Skin of body (tissue), 2 donors: ENCODE measurements around the gene SLC27A2. TPM values are rescaled to one million over a fixed set of nuclear protein-coding genes. Genes with fewer than 3 reads are reported as not detected.
"Not testable (repeated sequence)": the region's sequence is repeated elsewhere in the genome, so short reads cannot be mapped to it uniquely, and the experiment has no call there.

ENCODE experiments used
- DNase-seq: peaks from one replicate; lab custom pipeline; 2025; lab: John Stamatoyannopoulos, UW
- total RNA-seq: library from RNA; depleted of rRNA; stranded (reverse); fragments of >200 nt; gene quantifications from one replicate; pipeline ENCODE4 v1.2.3, GENCODE V29; 2014

Gene SLC27A2
- total RNA-seq, 1 donor from 2014 or later = 0.39 TPM

DNA sequence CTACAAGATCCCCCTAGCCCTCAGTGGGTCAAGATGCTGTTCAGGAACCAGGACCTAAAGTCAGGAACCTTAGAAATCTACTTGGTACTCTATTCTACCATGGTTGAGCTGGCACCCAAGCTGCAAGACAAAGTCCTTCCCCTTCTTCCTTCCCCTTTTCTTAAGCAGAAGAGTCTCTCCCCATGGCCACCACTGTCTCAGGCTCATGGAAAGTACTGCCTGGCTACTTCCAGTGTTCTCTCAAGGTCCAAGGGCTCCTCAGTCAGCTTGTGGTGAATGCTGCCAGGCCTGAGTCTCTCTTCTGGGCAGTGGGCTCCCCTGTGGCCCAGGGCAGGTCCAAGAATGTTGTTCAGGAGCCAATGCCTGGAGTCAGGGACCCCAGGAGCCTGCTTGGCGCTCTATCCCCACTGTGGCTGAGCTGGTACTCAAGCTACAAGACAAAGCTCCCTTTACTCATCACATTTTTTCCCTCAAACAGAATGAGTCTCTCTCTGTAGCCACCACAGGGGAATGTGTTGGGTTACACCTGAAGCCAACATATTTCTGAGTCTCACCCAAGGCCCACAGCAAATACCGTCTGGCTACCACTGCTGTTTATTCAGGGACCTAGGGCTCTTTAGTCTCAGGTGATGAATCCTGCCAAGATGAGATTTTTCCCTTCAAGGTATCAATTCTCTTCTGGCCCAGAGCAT, 18.1 kb upstream of the SLC27A2 start:
- no peak for DNase-seq

- DNase-seq = no peak
Measured at GRCh38 chr15:50164458-50164857, 17.5 kb upstream of the SLC27A2 start.

- DNase-seq = no peak
Measured at GRCh38 chr15:50166216-50166615, 15.8 kb upstream of the SLC27A2 start.

- DNase-seq = no peak
Measured at GRCh38 chr15:50167110-50167509, 14.9 kb upstream of the SLC27A2 start.

- no peak for DNase-seq
Measured at GRCh38 chr15:50168379-50168778, 13.6 kb upstream of the SLC27A2 start.

- DNase-seq = no peak
Measured at GRCh38 chr15:50168783-50169411, 13.1 kb upstream of the SLC27A2 start.

- DNase-seq = not testable (repeated sequence)
Measured at GRCh38 chr15:50172360-50172895, 9.6 kb upstream of the SLC27A2 start.

DNA sequence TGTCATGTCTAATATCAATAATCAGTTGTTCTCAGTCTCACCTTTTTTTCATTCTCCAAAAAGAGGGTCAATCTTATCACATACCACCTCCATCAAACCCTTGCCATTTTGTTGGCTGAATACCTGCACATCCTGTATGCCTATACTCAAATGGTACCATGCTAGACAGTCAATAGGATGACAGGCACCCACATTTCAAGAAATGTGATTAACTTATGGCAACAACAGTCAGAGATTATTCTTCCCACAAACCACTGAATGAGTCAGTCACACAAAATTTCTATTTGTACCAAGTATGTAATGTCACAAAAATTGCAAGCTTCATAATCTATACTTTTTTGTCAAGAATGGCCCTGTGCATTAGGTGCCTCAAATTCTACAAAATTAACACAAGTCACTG, 5.1 kb upstream of the SLC27A2 start:
- no peak for DNase-seq

DNA sequence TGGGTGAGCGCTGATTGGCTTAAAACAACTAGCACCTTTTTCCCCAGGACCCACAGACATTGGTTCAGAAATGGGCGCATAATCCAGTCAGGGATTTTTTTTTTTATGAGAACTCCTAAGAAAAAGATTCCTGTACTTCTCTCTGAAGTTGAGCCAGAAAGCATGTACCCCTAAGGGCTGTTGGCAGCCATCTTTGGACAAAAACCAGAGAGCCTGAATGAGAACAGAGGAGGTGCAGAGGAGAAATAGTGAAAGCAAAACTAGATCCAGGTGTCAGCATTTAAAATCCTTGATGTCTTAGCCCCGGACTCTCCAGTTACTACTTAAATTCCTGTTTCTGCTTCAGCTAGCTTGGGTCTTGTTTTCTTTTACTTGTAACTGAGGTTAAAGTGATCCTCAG, 1.9 kb upstream of the SLC27A2 start:
- DNase-seq = no peak

- no peak for DNase-seq
Measured at GRCh38 chr15:50180582-50180981, 1.4 kb upstream of the SLC27A2 start.

DNA sequence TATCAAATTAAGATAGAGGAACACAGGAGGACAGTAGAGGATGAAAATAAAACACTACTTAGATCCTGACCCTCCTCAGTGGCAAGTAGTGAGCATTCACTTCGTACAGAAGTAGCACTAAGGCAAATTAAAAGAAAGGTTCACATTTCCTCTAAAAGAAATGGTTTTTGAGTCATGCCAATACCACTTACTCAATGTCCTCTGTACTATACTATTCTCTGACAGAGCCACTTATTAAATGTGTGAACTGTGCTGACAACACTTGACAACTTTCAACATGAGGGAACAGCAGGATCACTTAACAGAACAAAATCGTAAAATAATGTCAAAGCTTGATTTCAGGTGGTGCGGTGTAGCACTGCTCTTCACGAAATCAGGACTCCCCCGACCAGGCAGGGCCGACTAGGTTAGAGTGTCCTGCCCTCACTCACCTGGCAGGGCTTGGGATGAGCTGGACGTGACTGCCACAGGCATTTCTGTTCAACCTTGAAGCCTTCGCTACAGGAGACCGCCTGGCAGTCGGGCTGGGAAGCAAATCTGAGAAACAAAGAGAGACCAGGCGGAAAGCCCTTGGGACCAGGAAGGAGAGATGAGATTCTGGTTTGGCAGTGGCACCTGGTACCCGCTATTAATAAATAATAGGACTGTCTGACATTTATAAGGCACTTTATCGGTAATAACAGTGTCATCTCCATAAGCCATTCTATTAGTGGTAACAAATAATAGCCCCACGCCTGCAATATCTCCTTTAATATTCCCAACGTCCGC, 611 bp upstream of the SLC27A2 start:
- no peak for DNase-seq

- no peak for DNase-seq
Measured at GRCh38 chr15:50182219-50183013, 420 bp downstream of the SLC27A2 start.

- no peak for DNase-seq
Measured at GRCh38 chr15:50183112-50183794, 1.3 kb downstream of the SLC27A2 start.

GRCh38 chr15:50184863-50185504, 3.0 kb downstream of the SLC27A2 start:
- no peak for DNase-seq

- DNase-seq = no peak
Measured at GRCh38 chr15:50186090-50186489, 4.1 kb downstream of the SLC27A2 start.

DNA sequence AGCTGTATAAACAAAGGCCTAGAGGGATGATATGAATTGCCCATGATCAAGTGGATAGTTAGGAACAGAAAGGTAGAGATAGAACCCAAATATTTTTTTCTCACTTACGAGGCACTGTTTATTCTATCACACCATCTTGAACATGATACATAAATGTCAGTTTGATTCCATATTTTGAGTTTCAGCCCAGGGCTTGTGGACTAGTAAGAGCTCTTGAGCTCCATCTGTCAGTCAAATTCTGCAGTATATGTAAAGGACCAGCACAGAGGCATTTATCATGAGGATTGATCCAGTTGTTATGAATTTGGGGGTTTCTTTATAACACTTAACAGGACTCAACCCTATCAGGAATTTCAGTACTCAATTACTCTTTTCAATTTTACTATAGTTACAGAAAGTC, 4.8 kb downstream of the SLC27A2 start:
- no peak for DNase-seq

DNA sequence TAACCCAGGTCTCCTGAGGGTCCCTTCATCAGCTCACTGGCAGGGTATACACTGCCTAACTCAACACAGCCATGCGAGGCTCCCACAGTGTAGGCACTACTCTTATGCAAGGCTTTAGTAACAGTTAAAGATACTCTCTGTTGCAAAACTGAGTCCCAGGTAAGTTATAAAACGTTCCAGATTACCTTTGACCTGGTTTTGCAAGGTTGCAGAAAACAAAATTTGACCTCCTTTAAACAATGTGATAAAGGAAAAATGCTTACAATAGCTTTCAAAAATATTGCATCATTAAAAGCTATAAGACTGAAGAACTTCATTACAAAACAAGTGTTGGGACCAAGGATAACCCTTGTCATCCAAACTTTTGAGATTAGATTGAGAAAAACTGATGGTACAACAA, 5.5 kb downstream of the SLC27A2 start:
- no peak for DNase-seq

DNA sequence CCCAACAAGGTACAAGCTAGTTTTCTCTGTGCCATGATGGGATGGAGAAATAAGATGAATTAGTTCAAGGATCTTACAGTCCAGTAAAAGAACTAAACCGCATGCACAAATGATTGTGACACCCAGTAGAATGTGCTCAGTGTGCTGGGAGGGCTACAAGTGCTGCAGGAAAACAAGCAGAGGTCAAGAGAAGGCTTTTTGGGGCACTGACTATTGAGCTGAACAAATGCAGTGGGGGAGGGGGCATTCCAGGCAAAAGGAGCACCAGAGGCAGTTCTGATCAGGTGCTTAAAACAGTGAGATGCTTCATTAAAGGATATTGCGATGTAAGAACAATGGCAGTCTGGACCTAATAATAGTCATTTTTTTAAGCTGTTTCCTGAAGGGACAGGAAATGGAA, 6.0 kb downstream of the SLC27A2 start:
- no peak for DNase-seq

DNA sequence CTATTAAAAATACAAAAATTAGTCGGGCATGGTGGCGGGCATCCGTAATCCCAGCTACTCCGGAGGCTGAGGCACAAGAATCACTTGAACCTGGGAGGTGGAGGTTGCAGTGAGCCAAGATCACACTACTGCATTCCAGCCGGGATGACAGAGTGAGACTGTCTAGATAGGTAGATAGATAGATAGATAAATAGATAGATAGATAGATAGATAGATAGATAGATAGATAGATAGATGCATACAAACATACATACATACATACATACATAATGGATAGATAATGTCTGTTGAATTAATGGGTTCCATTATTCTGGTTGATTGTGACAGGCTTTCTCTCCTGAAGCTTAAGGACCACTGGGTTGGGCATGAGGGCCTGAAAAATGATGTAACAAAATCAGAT, 6.8 kb downstream of the SLC27A2 start:
- not testable (repeated sequence) for DNase-seq

DNA sequence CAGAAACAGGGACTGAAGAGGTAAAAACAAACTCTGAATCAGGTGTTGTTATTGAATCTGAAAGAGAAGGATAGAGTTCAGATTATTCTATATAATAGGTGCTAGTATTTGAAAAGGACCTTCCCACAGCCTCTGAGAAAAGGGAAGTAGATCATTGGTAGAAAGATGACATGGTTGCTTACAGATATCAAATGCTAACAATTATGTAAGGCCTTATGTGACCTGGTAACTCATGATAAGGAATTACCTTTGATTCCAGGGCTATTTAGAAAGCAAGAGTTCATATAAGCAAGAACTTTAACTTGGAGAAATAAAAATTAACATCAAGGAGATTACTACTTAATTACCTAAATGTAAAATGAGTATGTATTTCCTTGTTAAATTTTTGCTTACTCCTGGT, 7.6 kb downstream of the SLC27A2 start:
- no peak for DNase-seq
